Suprapubic skin (tissue), 3 donors: ENCODE measurements around the gene NUDCD2.

Experiments used
- EP300 ChIP-seq: sonication (generic); formaldehyde crosslinking; IDR thresholded peaks from one replicate; pipeline ENCODE4 v1.6.1; 2017; ENCODE audit warnings: antibody characterized with exemption
- POLR2A ChIP-seq, 2 donors: fragments of 450-650 bp; IDR thresholded peaks; one replicate each; pipeline ENCODE4 v1.6.1; 2017; ENCODE audit warnings: antibody characterized with exemption in 2 of 2, mild to moderate bottlenecking in 2 of 2, moderate library complexity in 2 of 2
- TF ChIP-seq, protein P1 (sequence below), 2 donors: fragments of 200-600 bp in 1 of 2; fragments of 450-650 bp in 1 of 2; sonication (generic) in 1 of 2; IDR thresholded peaks; one replicate each; pipeline ENCODE4 v1.5.1; 2016 to 2019; ENCODE audit warnings: antibody characterized with exemption in 2 of 2, mild to moderate bottlenecking in 1 of 2, moderate library complexity in 1 of 2

GRCh38 chr5:163505368-163506094, 45.6 kb upstream of the NUDCD2 start, which contains the start of gene MAT2B:
- TF ChIP-seq, protein P1, sequence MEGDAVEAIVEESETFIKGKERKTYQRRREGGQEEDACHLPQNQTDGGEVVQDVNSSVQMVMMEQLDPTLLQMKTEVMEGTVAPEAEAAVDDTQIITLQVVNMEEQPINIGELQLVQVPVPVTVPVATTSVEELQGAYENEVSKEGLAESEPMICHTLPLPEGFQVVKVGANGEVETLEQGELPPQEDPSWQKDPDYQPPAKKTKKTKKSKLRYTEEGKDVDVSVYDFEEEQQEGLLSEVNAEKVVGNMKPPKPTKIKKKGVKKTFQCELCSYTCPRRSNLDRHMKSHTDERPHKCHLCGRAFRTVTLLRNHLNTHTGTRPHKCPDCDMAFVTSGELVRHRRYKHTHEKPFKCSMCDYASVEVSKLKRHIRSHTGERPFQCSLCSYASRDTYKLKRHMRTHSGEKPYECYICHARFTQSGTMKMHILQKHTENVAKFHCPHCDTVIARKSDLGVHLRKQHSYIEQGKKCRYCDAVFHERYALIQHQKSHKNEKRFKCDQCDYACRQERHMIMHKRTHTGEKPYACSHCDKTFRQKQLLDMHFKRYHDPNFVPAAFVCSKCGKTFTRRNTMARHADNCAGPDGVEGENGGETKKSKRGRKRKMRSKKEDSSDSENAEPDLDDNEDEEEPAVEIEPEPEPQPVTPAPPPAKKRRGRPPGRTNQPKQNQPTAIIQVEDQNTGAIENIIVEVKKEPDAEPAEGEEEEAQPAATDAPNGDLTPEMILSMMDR (IDR thresholded peaks at IDR 0.05) = peak in 1 of 2 donors; percentile 41
- TF ChIP-seq EP300 (no peak), POLR2A (IDR thresholded peaks at IDR 0.05) (peak; percentile 46 to 88)
